Omental fat pad (tissue), 4 donors: Measurements from ENCODE around the gene NOL4L. TPM values are rescaled to one million over a fixed set of nuclear protein-coding genes. Genes with fewer than 3 reads are reported as not detected.
"Not testable (repeated sequence)": the region's sequence is repeated elsewhere in the genome, so short reads cannot be mapped to it uniquely, and the experiment has no call there.

Experiments
- ATAC-seq: fragments of 150-250 bp; one replicate; pipeline ENCODE4 v1.9.1; 2016; ENCODE audit warnings: mild to moderate bottlenecking, moderate library complexity; ENCODE audit not compliant: low FRiP score
- DNase-seq: peaks from one replicate; pipeline ENCODE4 v3.0.0-alpha.2; 2019; ENCODE audit warnings: low spot score
- total RNA-seq, 4 donors: library from RNA; depleted of rRNA; stranded (reverse); fragments of >200 nt; gene quantifications; one replicate each; pipeline ENCODE4 v1.1.0, GENCODE V29; 2016
- TF ChIP-seq, protein P1 (sequence below), 3 donors: fragments of 450-650 bp; IDR thresholded peaks; one replicate each; pipeline ENCODE4 v1.5.1; 2016 to 2017; ENCODE audit warnings: antibody characterized with exemption in 3 of 3, mild to moderate bottlenecking in 3 of 3, moderate library complexity in 2 of 3

NOL4L gene
- total RNA-seq, 4 donors from 2014 or later = 6.8 to 15.3 (median 13.6) TPM

DNA sequence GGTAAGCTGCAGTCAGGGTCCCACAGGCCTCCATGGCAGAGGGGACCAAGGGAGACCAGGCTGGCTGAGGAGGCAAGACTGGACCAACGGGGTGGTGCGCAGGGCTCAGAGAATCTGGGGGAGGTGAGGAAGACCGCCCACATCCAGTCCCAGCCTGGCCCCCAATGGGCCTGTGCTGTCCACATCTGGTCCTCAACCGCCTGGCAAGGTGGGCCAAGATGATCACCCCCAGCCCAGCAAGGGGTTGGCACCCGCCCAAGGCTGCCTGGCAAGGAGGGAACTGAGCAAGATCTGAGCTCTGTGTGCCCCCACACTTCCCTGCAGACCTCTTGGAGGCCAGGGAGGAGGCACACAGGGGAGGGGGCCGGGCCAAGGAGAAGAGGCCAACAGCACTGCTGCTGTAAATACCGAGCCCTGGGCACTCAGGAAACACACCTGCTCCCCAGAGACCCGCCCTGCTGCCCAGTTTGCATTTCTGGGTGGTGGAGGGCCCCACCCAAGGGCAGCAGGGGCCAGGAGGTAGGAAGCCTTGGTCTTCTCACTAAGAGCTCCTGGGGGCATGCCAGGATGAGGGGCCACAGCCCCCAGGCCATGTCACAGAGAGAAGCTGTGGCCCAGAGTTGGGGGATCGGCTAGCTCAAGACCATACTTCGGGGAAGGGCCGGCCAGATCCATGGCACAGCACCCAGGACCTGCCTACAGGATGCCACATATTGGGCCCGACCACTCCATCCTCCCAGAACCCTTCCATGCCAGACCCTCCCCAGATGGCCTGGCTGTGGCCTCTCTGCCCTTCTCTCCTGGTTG lies 117.4 kb downstream of the NOL4L start:
- TF ChIP-seq, protein P1, sequence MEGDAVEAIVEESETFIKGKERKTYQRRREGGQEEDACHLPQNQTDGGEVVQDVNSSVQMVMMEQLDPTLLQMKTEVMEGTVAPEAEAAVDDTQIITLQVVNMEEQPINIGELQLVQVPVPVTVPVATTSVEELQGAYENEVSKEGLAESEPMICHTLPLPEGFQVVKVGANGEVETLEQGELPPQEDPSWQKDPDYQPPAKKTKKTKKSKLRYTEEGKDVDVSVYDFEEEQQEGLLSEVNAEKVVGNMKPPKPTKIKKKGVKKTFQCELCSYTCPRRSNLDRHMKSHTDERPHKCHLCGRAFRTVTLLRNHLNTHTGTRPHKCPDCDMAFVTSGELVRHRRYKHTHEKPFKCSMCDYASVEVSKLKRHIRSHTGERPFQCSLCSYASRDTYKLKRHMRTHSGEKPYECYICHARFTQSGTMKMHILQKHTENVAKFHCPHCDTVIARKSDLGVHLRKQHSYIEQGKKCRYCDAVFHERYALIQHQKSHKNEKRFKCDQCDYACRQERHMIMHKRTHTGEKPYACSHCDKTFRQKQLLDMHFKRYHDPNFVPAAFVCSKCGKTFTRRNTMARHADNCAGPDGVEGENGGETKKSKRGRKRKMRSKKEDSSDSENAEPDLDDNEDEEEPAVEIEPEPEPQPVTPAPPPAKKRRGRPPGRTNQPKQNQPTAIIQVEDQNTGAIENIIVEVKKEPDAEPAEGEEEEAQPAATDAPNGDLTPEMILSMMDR (IDR thresholded peaks at IDR 0.05) = no peak
- DNase-seq (no peak), ATAC-seq (no peak)

DNA sequence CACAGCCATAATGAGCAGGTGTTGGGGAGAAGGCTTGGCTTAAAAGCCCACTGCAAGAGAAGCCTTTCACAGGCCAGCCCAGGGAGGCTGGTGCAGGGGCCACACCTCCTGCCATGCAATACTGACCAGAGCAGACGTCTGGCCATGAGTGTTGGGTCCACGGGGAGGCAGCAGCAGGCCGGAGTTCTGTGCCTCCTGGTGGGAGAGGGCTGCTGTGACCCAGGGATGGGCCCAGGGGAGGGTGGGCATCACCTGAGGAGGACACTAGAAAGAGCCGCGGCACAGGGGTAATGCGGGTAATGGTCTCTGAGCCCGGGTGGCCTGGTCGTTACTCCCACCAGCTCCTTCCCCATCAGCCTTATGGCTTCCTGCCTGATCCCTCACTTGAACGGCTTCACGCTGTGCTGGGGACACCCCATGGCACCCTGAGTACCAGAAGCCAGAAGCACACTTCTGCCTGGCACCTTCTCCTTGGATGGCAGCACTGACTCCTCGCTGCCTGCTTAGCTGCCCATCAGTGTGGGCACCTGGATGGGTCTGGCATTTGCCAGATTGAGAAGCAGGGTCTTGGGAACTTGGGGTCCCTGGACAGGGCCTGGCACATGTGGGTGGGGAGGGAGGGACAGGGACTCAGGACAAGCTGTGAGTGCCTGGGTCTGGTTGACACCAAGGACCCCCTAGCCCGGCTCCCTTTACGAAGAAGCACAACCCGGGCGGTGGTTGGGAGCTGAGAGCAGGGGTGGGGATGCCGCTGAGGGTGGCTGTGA lies 118.2 kb downstream of the NOL4L start:
- TF ChIP-seq, protein P1 (IDR thresholded peaks at IDR 0.05) = no peak
- ATAC-seq = no peak
- DNase-seq = no peak

DNA sequence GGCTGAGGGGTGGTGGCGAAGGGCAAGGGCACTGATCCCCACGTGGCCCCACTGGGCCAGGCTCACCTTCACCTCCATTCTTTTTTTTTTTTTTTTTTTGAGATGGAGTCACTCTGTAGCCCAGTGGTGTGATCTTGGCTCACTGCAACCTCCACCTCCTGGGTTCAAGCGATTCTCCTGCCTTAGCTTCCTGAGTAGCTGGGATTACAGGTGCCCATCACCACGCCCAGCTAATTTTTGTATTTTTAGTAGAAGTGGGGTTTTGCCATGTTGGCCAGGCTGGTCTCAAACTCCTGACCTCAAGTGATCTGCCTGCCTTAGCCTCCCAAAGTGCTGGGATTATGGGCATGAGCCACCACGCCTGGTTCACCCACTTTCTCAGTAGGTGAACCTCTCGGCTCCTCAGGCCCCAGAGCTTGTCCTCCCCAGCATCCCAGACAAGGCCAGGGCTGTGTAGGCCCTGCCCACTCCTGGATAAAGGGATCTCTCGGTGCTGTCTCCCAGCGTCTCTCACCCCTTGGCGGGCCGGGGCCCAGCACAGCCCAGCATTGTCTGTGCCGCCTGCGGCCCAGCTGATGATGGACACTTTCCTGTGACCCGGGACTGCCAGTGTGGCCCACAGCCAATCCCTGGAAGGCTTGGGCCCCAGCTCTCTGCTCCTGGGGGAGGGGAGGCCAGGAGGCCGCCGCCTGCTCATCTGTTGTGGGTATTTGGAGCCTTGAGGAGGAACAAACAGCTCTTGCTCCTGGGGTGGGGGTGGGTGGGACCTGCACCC lies 119.0 kb downstream of the NOL4L start:
- not testable (repeated sequence) for ATAC-seq

DNA sequence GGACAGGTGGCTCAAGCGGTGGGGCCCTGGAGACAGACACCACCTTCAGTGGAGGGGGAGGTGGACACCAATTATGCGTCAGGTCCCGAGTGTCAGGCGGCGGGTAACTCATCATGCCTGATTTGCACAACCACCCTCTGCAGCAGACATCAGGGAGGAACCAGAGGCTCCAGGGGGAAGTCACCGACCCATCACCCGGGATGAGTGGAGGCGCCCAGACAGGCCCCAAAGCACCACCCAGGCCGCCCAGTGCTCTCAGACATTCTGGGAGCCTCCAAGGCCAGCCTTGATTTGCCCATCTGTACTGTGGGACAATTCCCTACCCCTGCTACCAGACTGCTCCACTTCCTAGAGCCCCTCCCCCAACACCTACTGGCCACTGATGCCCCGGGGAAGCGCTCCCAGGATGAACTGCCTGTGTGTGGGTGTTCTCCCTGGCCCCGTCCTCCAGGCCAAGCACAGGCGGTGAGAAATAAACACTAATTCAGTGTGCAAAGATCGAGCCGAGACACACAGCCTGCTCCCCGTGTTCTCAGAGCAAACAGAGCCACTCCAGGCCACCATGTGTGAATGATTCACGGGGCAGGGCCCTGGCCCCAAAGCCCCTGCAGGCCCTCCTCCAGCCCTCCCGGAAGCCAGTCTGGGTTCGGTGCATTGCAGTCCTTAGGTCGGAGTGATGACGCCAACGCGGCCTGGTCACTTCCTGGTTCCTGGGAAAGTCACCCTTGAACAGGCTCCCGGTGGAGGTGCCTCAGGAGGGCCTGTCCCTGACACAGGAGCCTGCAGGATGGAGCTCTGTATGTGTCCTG lies 119.8 kb downstream of the NOL4L start:
- TF ChIP-seq, protein P1 (IDR thresholded peaks at IDR 0.05) = no peak
- ATAC-seq = peak; percentile 15
- DNase-seq = no peak

More for the DNA sequence above, 119.0 kb downstream of the NOL4L start:
- DNase-seq = not testable (repeated sequence)

DNA sequence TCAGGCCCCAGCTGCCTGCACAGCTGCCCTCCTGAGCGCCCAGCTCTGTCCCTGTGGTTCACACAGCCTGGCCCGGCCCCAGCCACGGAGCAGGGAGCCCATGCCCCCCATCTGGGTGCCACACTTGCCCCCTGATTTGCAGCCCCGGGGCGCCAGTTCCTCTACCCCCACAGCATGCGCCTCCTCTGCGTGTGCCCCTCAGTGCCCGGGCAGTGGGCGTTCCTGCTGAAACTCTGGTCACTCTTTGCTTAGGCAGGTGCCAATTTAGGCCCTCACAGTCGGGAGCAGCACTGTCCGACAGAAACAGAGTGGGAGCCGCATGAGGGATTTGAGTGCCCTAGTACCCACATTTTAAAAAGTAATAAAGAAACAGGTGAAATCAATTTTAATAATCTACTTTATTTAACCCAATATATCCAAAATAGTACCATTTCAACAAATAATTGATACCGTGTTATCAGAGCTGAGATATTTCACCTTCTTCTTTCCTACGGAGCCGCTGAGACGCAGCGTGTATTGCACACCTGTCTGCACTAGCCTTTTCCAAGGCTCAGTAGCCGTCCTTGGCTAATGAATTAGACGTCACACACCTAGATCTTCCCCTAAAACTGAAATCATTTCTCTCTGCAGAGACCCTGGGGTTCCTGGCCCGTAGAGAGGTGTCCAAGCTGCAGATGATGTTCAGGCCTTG lies 120.6 kb downstream of the NOL4L start:
- TF ChIP-seq, protein P1 (IDR thresholded peaks at IDR 0.05) = no peak
- ATAC-seq (no peak), DNase-seq (no peak)

DNA sequence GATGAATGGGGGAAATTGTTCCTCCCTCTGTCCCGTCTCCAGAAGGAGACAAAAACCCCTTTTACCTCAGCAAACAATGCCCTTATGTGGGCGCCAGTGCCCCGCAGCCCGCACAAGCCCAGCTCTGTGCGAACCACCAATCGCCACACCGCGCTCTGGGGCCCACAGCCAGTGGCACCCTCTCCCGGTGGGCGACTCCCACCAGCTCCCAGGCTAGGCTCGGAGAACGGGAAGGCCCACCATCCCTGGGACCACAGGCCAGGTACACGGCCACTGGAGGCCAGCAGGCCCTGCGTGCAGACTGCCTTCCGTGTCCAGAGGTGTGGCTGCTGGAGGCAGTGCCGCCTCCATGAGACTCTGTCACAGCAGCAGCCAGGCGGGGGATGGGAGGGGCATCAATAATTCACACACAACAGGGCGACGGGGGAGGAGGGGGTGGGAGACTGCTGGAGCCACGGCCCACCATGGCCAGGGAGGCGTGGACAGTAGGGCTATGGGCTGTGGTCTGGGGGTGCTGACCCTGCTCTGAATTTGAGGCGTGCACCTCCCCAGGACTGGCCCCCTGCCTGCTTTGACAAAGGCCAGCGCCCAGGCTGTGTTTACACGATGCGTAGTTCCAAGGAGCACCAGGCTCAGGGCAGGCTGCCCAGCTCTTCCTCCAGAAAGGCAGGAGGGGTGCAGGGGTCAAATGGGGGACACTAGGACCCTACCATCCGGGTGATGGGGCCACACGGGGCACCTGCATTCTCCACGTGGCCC lies 121.3 kb downstream of the NOL4L start:
- TF ChIP-seq, protein P1 (IDR thresholded peaks at IDR 0.05) = no peak
- peak; percentile 33 for ATAC-seq
- no peak for DNase-seq
